HG03439 (cell line): ENCODE measurements around the gene ZNF668.
"Not testable (repeated sequence)": the region's sequence is repeated elsewhere in the genome, so short reads cannot be mapped to it uniquely, and the experiment has no call there.

Experiments used
- ATAC-seq: cut with Tn5 transposase; IDR thresholded peaks from one replicate; pipeline ENCODE4 v1.9.1; 2021; ENCODE audit warnings: mild to moderate bottlenecking, moderate library complexity; ENCODE audit not compliant: unreplicated experiment

Gene ZNF668

GRCh38 chr16:31100876-31101641 is 27.0 kb upstream of the ZNF668 start:
- not testable (repeated sequence) for ATAC-seq

- ATAC-seq, result no peak
Observed at GRCh38 chr16:31099860-31100638, 26.0 kb upstream of the ZNF668 start.

- peak; percentile 76 for ATAC-seq
Observed at GRCh38 chr16:31094424-31095120, 20.5 kb upstream of the ZNF668 start, which contains the start of gene VKORC1. Gene VKORC1, minus strand, starts transcription at chr16:31094797. Its CDS starts 68 bp downstream, at chr16:31094729.

GRCh38 chr16:31094088-31094423 is 20.0 kb upstream of the ZNF668 start:
- ATAC-seq, result no peak

GRCh38 chr16:31093132-31093703 is 19.2 kb upstream of the ZNF668 start:
- no peak for ATAC-seq

- no peak for ATAC-seq
Observed at GRCh38 chr16:31092330-31092729, 18.3 kb upstream of the ZNF668 start.

GRCh38 chr16:31090540-31090939 is 16.5 kb upstream of the ZNF668 start:
- ATAC-seq, result no peak

GRCh38 chr16:31089199-31089598 is 15.2 kb upstream of the ZNF668 start:
- no peak for ATAC-seq

- ATAC-seq, result no peak
Observed at GRCh38 chr16:31088459-31089183, 14.6 kb upstream of the ZNF668 start, which contains the start of gene PRSS53. Gene PRSS53, minus strand, starts transcription at chr16:31088943. Its CDS starts 134 bp downstream, at chr16:31088809.

GRCh38 chr16:31087971-31088370 is 13.9 kb upstream of the ZNF668 start:
- no peak for ATAC-seq

- no peak for ATAC-seq
Observed at GRCh38 chr16:31087481-31087880, 13.4 kb upstream of the ZNF668 start.

GRCh38 chr16:31086629-31086906 is 12.5 kb upstream of the ZNF668 start:
- ATAC-seq, result no peak

GRCh38 chr16:31085873-31086628 is 12.0 kb upstream of the ZNF668 start:
- ATAC-seq, result no peak

GRCh38 chr16:31085411-31085810 is 11.4 kb upstream of the ZNF668 start:
- ATAC-seq, result no peak

GRCh38 chr16:31084584-31085302 is 10.7 kb upstream of the ZNF668 start:
- no peak for ATAC-seq

- no peak for ATAC-seq
Observed at GRCh38 chr16:31083981-31084380, 9.9 kb upstream of the ZNF668 start.

- ATAC-seq, result no peak
Observed at GRCh38 chr16:31083556-31083955, 9.5 kb upstream of the ZNF668 start.

- ATAC-seq, result no peak
Observed at GRCh38 chr16:31083081-31083480, 9.0 kb upstream of the ZNF668 start.

GRCh38 chr16:31082368-31083045 is 8.5 kb upstream of the ZNF668 start:
- ATAC-seq, result no peak
